SK-N-MC (cell line): ENCODE measurements around the gene LCN15.

Experiments used
- EZH2 ChIP-seq: fragments of 200-600 bp; sonication (generic); IDR thresholded peaks from one replicate; pipeline ENCODE4 v1.6.1; 2017; ENCODE audit warnings: antibody characterized with exemption
- FOXP2 ChIP-seq: optimal IDR thresholded peaks from 2 replicates; pipeline ENCODE3; 2011; ENCODE audit warnings: mild to moderate bottlenecking, moderate library complexity; ENCODE audit not compliant: insufficient read depth; ENCODE audit errors: extremely low read length, control extremely low read depth
- POLR2AphosphoS5 ChIP-seq: IDR thresholded peaks from 2 replicates; pipeline ENCODE4 v1.6.1; 2012; ENCODE audit warnings: mild to moderate bottlenecking, low read depth, low read length, borderline replicate concordance

- no peak for TF ChIP-seq EZH2
- TF ChIP-seq POLR2AphosphoS5 = no peak
- TF ChIP-seq FOXP2 = no peak
Observed at GRCh38 chr9:136748666-136749611, 15.4 kb downstream of the LCN15 start.
